ENCODE data around the gene AADACL3. TPM values are rescaled to one million over a fixed set of nuclear protein-coding genes. Genes with fewer than 3 reads are reported as not detected.
"Not testable (repeated sequence)": the region's sequence is repeated elsewhere in the genome, so short reads cannot be mapped to it uniquely, and the experiment has no call there.

AADACL3 gene
- total and polyA plus RNA-seq, 2 of the 13 experiments (the other 11 are each of a cell fraction or from before 2014, with no cell fraction given), result not detected

- TF ChIP-seq ZNF296 (CRISPR knock-in tag; conservative IDR thresholded peaks at IDR 0.05) (no peak), PRDM4 (CRISPR knock-in tag; IDR thresholded peaks at IDR 0.05; ENCODE audit: borderline replicate concordance) (no peak), ZSCAN5A (CRISPR knock-in tag; IDR thresholded peaks at IDR 0.05; ENCODE audit: borderline replicate concordance) (no peak), ZNF451 (CRISPR knock-in tag; IDR thresholded peaks at IDR 0.05) (no peak), ZNF543 (CRISPR knock-in tag; IDR thresholded peaks at IDR 0.05) (no peak), ZMYM3 (CRISPR knock-in tag; IDR thresholded peaks at IDR 0.05) (no peak), ZNF773 (CRISPR knock-in tag; IDR thresholded peaks at IDR 0.05; ENCODE audit: borderline replicate concordance) (no peak)
Observed at GRCh38 chr1:12712929-12713328, 3.0 kb upstream of the AADACL3 start (continued).

- H3K4me2 ChIP-seq (ENCODE audit: low read depth, low read length); H3K4me3 ChIP-seq (replicated peaks in 1 of 3; ENCODE audit: insufficient read depth in 1 of 3, low read depth in 2 of 3, low read length in 3 of 3); H3K9me3 ChIP-seq (ENCODE audit: low read length); CTCF ChIA-PET (ENCODE audit: low intra/inter-chr PET ratio, low total read pairs); POLR2A ChIA-PET; H2AFZ ChIP-seq (ENCODE audit: low read length); H4K20me1 ChIP-seq (ENCODE audit: insufficient read depth, low read length); DNase-seq (ENCODE audit: low spot score); H3K79me2 ChIP-seq (ENCODE audit: insufficient read depth, low read length); H3K27ac ChIP-seq (ENCODE audit: extremely low read length, insufficient read depth, low read length); H3K4me1 ChIP-seq (ENCODE audit: insufficient read depth, low read length); intact Hi-C loops (cut with micrococcal nuclease; ENCODE audit: unreplicated experiment); FAIRE-seq; BruUV-seq (replicated peaks); H3K36me3 ChIP-seq (replicated peaks in 1 of 2; ENCODE audit: control insufficient read depth in 1 of 2, insufficient read depth in 2 of 2, low read length in 2 of 2); ATAC-seq; H3K9ac ChIP-seq (ENCODE audit: insufficient read depth, low read depth, low read length); in situ Hi-C loops (cut with HindIII; ENCODE audit: extremely low pct_ligation_motif_present, low pct_unique_long_range_greater_than_20kb): not testable (repeated sequence)
- 29% methylated on average over 5 of the region's 5 CpGs for WGBS (ENCODE audit: low lambda C conversion rate)
- H3K27me3 ChIP-seq (ENCODE audit: control insufficient read depth in 1 of 2, insufficient read depth in 2 of 2, low read length in 2 of 2), result peaks cover 1 to 18% of the 10 kb centered on the region in 2 experiments; a peak in 4 of 5 replicates
Observed at GRCh38 chr1:12713651-12714050, 2.3 kb upstream of the AADACL3 start.

All from HepG2 (cell line).